ENCODE measurements around the gene CDKN2B.

DNA sequence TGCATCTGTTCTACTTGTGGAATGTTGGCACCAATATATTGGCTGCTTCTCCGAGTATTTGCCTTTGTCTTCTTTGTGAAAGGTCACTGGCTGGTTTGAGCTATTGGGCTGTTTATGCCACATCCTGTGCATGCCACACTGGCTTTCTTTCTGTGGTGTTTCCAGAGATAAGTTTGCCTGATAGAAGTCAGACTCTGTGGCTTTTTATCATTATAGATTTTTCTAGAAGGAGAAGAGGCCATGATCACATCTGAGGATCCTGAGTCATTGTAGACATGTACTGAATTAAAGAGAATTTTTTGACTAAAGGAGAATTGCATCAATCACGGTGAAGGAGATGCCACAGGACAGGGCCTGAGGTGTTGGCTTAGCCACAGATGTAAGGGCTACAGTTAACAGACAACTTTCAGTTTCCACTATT lies 26.5 kb upstream of the CDKN2B start:
- TF ChIP-seq, protein P1, sequence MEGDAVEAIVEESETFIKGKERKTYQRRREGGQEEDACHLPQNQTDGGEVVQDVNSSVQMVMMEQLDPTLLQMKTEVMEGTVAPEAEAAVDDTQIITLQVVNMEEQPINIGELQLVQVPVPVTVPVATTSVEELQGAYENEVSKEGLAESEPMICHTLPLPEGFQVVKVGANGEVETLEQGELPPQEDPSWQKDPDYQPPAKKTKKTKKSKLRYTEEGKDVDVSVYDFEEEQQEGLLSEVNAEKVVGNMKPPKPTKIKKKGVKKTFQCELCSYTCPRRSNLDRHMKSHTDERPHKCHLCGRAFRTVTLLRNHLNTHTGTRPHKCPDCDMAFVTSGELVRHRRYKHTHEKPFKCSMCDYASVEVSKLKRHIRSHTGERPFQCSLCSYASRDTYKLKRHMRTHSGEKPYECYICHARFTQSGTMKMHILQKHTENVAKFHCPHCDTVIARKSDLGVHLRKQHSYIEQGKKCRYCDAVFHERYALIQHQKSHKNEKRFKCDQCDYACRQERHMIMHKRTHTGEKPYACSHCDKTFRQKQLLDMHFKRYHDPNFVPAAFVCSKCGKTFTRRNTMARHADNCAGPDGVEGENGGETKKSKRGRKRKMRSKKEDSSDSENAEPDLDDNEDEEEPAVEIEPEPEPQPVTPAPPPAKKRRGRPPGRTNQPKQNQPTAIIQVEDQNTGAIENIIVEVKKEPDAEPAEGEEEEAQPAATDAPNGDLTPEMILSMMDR (IDR thresholded peaks at IDR 0.05; ENCODE audit: low read depth, low read length, poor library complexity, severe bottlenecking), result no peak
- TF ChIP-seq EZH2phosphoT487 (IDR thresholded peaks at IDR 0.05; ENCODE audit: borderline replicate concordance, low read length), result no peak
